Activated CD4-positive, alpha-beta T cell treated with anti-CD3 and anti-CD28 coated beads, Interleukin-2, Interleukin-4, amounts not matched to agents 100 ng/mL and 50 ng/mL, durations not matched to agents 16 hours and 8 hours (primary cell): ENCODE results near the gene MYO7B.

Experiments
- DNase-seq: peaks from one replicate; pipeline ENCODE4 v3.0.0-alpha.2; 2020; ENCODE audit warnings: low spot score

The MYO7B gene

GRCh38 chr2:127637725-127638252, 102.3 kb downstream of the MYO7B start:
- peak; percentile 28 for DNase-seq

GRCh38 chr2:127638361-127639110, 103.1 kb downstream of the MYO7B start:
- no peak for DNase-seq

- DNase-seq = no peak
Measured at GRCh38 chr2:127639111-127639474, 103.6 kb downstream of the MYO7B start.

GRCh38 chr2:127640082-127641072, 104.9 kb downstream of the MYO7B start:
- no peak for DNase-seq

- DNase-seq = no peak
Measured at GRCh38 chr2:127641133-127641532, 105.7 kb downstream of the MYO7B start.

- DNase-seq = peak; percentile 8
Measured at GRCh38 chr2:127641846-127642507, 106.5 kb downstream of the MYO7B start.

GRCh38 chr2:127642706-127643438, 107.4 kb downstream of the MYO7B start:
- DNase-seq = no peak

- DNase-seq = no peak
Measured at GRCh38 chr2:127643439-127644065, 108.1 kb downstream of the MYO7B start.

GRCh38 chr2:127644066-127645025, 108.9 kb downstream of the MYO7B start:
- no peak for DNase-seq

GRCh38 chr2:127645026-127645394, 109.5 kb downstream of the MYO7B start:
- no peak for DNase-seq

GRCh38 chr2:127645395-127646291, 110.2 kb downstream of the MYO7B start, which contains the start of gene GPR17:
Gene GPR17, plus strand, starts transcription at chr2:127646153. Its CDS starts 4,583 bp downstream, at chr2:127650736.
- DNase-seq = no peak

GRCh38 chr2:127646487-127647241, 111.2 kb downstream of the MYO7B start:
- no peak for DNase-seq

GRCh38 chr2:127647242-127648190, 112.0 kb downstream of the MYO7B start:
- DNase-seq = no peak

GRCh38 chr2:127648321-127648720, 112.8 kb downstream of the MYO7B start:
- no peak for DNase-seq

GRCh38 chr2:127649100-127649611, 113.7 kb downstream of the MYO7B start:
- no peak for DNase-seq

GRCh38 chr2:127649684-127650040, 114.2 kb downstream of the MYO7B start:
- peak; percentile 86 for DNase-seq
